Adipose tissue (tissue), 3 donors: ENCODE measurements around the gene EBF3. TPM values are rescaled to one million over a fixed set of nuclear protein-coding genes. Genes with fewer than 3 reads are reported as not detected.
"Not testable (repeated sequence)": the region's sequence is repeated elsewhere in the genome, so short reads cannot be mapped to it uniquely, and the experiment has no call there.

Source experiments
- H3K27ac ChIP-seq: one replicate; pipeline ENCODE4 v1.5.1; 2013; ENCODE audit warnings: low read depth, low read length
- WGBS, 3 donors: extraction: QIAGEN DNeasy Blood & Tissue Kit; methylation state at CpG; one replicate each; pipeline ENCODE4 v1.1.7; 2013; 5-methylcytosine and 5-hydroxymethylcytosine counted together
- polyA plus RNA-seq, 3 donors: library from polyadenylated mRNA; stranded (reverse); fragments of 200-250 nt; gene quantifications; one replicate each; pipeline ENCODE4 v1.2.3, GENCODE V29; 2013
- donor health status: healthy with polysubstance abuse.
- donor health status: Bipolar disorder and iron deficiency.
- donor health status: healthy.

The EBF3 gene
- polyA plus RNA-seq, 3 donors, result 1.8 to 33.5 (median 12.6) TPM

GRCh38 chr10:129921065-129921670, 42.9 kb downstream of the EBF3 start:
- no peak overlapping the region for H3K27ac ChIP-seq
- 77 to 91% (median 85%) methylated on average over 18 of the region's 18 CpGs for WGBS, 3 donors

DNA sequence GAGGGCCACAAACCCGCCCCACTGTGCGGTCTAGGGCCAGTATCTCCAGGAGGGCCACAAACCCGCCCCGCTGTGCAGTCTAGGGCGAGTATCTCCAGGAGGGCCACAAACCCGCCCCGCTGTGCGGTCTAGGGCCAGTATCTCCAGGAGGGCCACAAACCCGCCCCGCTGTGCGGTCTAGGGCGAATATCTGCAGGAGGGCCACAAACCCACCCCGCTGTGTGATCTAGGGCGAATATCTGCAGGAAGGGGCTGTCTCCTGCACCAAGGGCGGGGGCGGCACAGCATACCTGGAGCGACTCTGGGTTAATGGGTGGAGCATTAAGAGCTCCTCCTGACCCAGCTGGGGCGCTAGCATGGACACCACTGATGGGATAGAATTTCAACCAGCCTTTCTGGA, 43.9 kb downstream of the EBF3 start:
- not testable (repeated sequence) for H3K27ac ChIP-seq
- 93 to 99% (median 96%) methylated on average over 15 to 16 of the region's 18 CpGs for WGBS, 3 donors

GRCh38 chr10:129919358-129919757, 44.7 kb downstream of the EBF3 start:
- 68 to 90% (median 88%) methylated on average over 4 of the region's 4 CpGs for WGBS, 3 donors
- H3K27ac ChIP-seq, result no peak overlapping the region

DNA sequence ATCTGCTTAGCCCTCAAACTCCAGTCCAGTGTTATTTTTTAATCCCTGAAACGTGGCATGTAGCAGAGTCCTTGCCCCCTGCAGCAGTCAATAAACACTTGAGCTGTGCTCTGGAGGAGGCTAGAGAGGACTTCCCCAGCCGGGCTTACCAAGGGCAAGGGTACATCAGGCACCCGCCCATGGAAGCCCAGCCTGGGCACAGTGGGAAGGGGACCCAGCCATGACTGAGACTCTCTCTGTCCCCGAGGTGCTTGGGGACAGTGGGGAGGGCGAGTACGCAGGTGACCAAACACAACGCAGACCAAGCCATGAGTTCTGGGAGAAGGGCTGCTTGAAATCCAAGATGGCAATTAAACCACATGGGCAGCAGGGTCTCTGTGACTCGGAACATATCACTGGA, 45.2 kb downstream of the EBF3 start:
- 70 to 87% (median 84%) methylated on average over 8 of the region's 8 CpGs for WGBS, 3 donors

DNA sequence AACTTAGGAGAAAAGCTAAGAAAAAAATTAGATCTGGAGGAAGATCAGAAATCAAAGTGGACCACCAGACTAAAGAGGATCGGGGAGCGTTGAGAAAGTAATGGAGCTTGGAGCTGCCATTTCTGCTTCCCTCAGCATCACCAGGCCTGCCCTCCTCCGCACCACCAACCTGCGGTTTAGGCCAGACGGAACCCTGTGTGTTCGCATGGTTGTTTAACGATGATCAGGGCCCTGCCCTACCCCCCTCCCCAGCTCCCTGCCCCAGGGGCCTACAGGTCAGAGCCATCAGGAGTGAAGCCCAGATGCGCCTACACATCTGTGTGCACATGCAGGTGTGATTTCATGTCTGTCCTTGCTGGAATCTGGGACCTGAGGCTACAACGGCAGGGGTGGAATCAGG, 45.7 kb downstream of the EBF3 start:
- H3K27ac ChIP-seq, result no peak overlapping the region
- 90 to 95% (median 93%) methylated on average over 9 of the region's 9 CpGs for WGBS, 3 donors

More for the DNA sequence above, 45.2 kb downstream of the EBF3 start:
- H3K27ac ChIP-seq, result no peak overlapping the region

DNA sequence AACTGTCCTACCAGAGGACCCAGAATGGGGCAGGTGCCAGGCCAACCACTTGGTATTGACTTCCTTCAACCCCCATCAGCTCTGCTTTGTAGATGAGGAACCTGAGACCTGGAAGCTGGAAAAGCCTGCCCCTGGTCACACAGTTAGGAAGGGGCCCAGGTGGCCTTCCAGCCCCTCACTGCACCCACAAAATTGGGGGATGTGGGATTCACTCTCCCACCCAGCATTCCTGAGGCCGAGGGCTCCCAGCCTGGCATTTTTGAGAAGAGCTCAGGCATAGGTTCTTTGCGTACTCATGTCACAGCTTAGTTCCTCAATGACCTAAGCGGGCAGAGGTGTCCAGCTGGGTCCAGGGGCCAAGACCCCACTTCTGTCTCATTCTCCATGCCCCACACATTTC, 46.1 kb downstream of the EBF3 start:
- WGBS, 3 donors, result 86 to 100% (median 94%) methylated on average over 3 of the region's 3 CpGs

DNA sequence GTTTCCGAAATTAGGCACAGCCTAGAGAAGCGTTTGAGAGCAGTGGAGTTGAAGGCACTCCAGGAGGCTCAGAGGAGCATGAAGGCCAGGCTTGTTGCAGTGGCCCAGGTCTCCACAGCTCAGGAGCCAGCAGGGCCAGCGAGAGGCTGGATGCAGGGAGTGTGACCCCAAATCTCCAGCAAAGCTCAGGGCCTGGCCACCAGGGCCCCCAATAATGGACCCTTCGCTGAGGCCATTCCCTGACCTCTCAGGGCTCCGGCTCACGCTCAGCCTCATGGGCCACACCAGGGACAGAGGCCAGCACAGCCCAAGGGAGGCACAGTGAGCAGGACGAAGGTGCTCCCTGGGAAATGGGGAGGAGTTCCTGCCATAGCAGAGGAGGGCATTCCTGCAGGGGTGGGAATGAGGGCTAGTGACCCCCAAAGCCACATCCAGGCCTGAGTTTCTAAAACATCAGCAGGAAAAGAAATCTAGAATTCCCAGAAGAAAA, 47.5 kb downstream of the EBF3 start:
- H3K27ac ChIP-seq, result no peak overlapping the region
- 78 to 89% (median 85%) methylated on average over 7 of the region's 7 CpGs for WGBS, 3 donors

More for the DNA sequence above, 46.1 kb downstream of the EBF3 start:
- H3K27ac ChIP-seq, result no peak overlapping the region

GRCh38 chr10:129915526-129916378, 48.3 kb downstream of the EBF3 start:
- H3K27ac ChIP-seq, result no peak overlapping the region
- 84 to 87% (median 85%) methylated on average over 27 of the region's 27 CpGs for WGBS, 3 donors

GRCh38 chr10:129914960-129915359, 49.1 kb downstream of the EBF3 start:
- WGBS, 3 donors, result 70 to 95% (median 85%) methylated on average over 2 of the region's 2 CpGs
- no peak overlapping the region for H3K27ac ChIP-seq

DNA sequence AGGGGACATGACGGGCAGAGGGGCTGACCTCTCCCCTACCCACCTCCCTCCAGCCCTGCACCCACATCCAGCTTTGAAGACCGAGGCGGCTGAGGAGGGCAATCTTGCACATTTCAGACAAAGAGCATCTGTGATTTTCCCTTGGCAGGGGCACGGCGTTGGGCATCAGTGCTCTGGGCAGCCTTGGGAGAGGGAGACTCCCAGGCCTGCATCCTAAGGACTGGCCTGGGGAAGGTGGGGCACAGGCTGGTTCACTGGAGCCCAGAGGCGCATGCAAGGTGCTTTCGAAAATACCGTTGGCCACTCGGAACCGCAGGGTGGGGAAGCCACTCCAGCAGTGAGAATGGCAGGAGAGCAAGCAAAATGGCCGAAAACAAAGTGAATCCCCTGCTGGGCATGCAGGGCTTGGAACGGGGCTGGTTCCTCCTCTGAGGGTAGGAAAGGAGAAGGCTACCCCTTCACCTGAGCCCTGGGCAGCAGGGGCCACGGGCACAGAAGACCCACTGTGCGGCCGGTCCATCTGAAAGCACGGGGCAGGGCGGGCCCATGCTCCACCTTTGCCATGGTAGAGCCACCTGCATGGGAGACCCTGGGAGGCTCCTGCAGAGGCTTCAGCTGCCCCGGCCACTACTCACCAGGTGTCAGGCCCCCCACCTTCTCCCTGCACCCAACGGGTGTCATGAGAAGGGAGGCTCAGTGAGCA, 49.8 kb downstream of the EBF3 start:
- WGBS, 3 donors, result 90 to 97% (median 95%) methylated on average over 19 of the region's 19 CpGs
- no peak overlapping the region for H3K27ac ChIP-seq

- 53 to 61% (median 59%) methylated on average over 15 of the region's 15 CpGs for WGBS, 3 donors
- H3K27ac ChIP-seq, result no peak overlapping the region
Observed at GRCh38 chr10:129912986-129913695, 50.9 kb downstream of the EBF3 start.

GRCh38 chr10:129912166-129912917, 51.7 kb downstream of the EBF3 start:
- WGBS, 3 donors, result 68 to 77% (median 74%) methylated on average over 11 of the region's 11 CpGs
- H3K27ac ChIP-seq, result no peak overlapping the region

- 70 to 83% (median 83%) methylated on average over 22 of the region's 22 CpGs for WGBS, 3 donors
- H3K27ac ChIP-seq, result no peak overlapping the region
Observed at GRCh38 chr10:129911451-129912165, 52.5 kb downstream of the EBF3 start.

DNA sequence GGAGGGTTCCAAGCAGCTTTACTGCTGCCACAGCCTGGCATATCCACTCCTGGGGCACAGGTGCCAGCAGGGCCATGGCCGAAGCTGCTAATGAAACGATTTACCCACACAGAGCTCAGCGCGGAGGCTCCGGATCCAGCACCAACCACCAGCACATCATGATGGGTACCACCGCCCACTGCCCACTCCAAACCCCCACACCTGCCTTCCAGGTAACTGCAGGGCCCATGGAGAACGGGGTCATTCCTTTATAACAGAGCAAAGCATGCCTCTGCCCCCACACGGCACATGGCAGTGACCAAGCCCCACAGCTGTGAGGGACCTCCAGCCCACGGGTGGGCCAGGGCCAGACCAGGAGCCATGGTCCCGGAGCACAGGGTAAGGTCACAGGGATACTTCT, 53.2 kb downstream of the EBF3 start:
- WGBS, 3 donors, result 86 to 92% (median 91%) methylated on average over 10 of the region's 10 CpGs
- H3K27ac ChIP-seq, result no peak overlapping the region

- no peak overlapping the region for H3K27ac ChIP-seq
- 50 to 94% (median 93%) methylated on average over 28 of the region's 28 CpGs for WGBS, 3 donors
Observed at GRCh38 chr10:129909531-129910256, 54.4 kb downstream of the EBF3 start.

DNA sequence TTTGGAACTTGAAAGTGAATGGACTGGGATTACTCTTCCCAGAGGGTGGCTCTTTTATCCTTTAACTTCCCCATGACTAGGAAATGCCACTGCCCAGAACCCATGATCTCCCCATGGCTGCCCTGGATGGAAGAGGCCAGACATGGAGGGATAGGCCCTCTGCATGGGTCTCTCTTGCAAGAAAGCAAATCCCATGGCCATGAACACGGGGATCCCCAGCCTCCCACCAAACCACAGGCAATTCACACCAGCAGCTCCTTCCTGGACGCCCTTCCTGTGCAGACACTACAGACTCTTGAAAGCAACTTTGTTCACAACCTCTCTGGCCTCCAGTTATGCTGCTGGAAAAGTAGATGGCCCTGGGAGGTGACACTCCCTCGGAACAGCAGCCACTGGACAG, 55.0 kb downstream of the EBF3 start:
- WGBS, 3 donors, result 59 to 79% (median 77%) methylated on average over 3 of the region's 3 CpGs
- H3K27ac ChIP-seq, result no peak overlapping the region

- no peak overlapping the region for H3K27ac ChIP-seq
- 65 to 94% (median 85%) methylated on average over 15 of the region's 15 CpGs for WGBS, 3 donors
Observed at GRCh38 chr10:129908406-129908805, 55.7 kb downstream of the EBF3 start.
